ENCODE data around the gene CACNB3.

CACNB3 gene

GRCh38 chr12:48817873-48818830 is at the start of gene CACNB3:
Gene CACNB3 (plus strand): TSS chr12:48818496. CDS start chr12:48818930, 434 bp downstream.
- DNase-seq = peak; percentile 92

- no peak for DNase-seq
Measured at GRCh38 chr12:48768736-48769135, 49.6 kb upstream of the CACNB3 start.

GRCh38 chr12:48770756-48771155 is 47.5 kb upstream of the CACNB3 start:
- no peak for DNase-seq

GRCh38 chr12:48771588-48772112 is 46.6 kb upstream of the CACNB3 start:
- no peak for DNase-seq

GRCh38 chr12:48773686-48774085 is 44.6 kb upstream of the CACNB3 start:
- no peak for DNase-seq

- no peak for DNase-seq
Measured at GRCh38 chr12:48774516-48774915, 43.8 kb upstream of the CACNB3 start.

- no peak for DNase-seq
Measured at GRCh38 chr12:48775299-48775698, 43.0 kb upstream of the CACNB3 start.

GRCh38 chr12:48775991-48776649 is 42.2 kb upstream of the CACNB3 start:
- no peak for DNase-seq

GRCh38 chr12:48776956-48777355 is 41.3 kb upstream of the CACNB3 start:
- no peak for DNase-seq

- no peak for DNase-seq
Measured at GRCh38 chr12:48777501-48778400, 40.5 kb upstream of the CACNB3 start.

GRCh38 chr12:48779869-48780268 is 38.4 kb upstream of the CACNB3 start:
- no peak for DNase-seq

GRCh38 chr12:48780381-48781025 is 37.8 kb upstream of the CACNB3 start:
- DNase-seq = no peak

- DNase-seq = no peak
Measured at GRCh38 chr12:48781750-48782456, 36.4 kb upstream of the CACNB3 start.

- no peak for DNase-seq
Measured at GRCh38 chr12:48782457-48783395, 35.6 kb upstream of the CACNB3 start.

GRCh38 chr12:48783432-48783831 is 34.9 kb upstream of the CACNB3 start:
- DNase-seq = no peak

- DNase-seq = peak; percentile 39
Measured at GRCh38 chr12:48786591-48787544, 31.4 kb upstream of the CACNB3 start.

- peak; percentile 21 for DNase-seq
Measured at GRCh38 chr12:48787791-48788523, 30.3 kb upstream of the CACNB3 start.

- DNase-seq = peak; percentile 40
Measured at GRCh38 chr12:48788524-48788853, 29.8 kb upstream of the CACNB3 start.
